GM21367 (cell line): ENCODE measurements around the gene COA7.

Experiments
- ATAC-seq: cut with Tn5 transposase; IDR thresholded peaks from one replicate; pipeline ENCODE4 v1.9.1; 2021; ENCODE audit not compliant: unreplicated experiment

The COA7 gene

DNA sequence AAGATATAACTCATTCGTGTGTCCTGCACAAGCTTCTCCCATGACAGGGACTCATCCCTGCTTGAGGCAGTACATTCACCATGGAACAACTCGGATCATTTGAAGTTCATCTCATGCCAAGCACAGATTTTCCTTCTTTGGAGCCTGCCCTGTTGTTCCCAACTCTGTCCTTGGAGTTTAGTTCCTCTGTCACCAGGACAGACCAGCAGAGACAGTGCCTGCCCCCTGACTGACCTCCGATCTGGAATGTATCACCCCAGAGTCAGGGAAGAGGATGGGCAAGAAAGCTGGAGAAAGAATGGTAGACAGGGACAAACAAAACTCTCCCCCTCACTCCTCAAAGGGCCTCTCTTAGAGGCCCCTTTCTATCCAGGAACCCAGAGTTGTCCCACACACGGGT, 60.2 kb downstream of the COA7 start:
- no peak for ATAC-seq

DNA sequence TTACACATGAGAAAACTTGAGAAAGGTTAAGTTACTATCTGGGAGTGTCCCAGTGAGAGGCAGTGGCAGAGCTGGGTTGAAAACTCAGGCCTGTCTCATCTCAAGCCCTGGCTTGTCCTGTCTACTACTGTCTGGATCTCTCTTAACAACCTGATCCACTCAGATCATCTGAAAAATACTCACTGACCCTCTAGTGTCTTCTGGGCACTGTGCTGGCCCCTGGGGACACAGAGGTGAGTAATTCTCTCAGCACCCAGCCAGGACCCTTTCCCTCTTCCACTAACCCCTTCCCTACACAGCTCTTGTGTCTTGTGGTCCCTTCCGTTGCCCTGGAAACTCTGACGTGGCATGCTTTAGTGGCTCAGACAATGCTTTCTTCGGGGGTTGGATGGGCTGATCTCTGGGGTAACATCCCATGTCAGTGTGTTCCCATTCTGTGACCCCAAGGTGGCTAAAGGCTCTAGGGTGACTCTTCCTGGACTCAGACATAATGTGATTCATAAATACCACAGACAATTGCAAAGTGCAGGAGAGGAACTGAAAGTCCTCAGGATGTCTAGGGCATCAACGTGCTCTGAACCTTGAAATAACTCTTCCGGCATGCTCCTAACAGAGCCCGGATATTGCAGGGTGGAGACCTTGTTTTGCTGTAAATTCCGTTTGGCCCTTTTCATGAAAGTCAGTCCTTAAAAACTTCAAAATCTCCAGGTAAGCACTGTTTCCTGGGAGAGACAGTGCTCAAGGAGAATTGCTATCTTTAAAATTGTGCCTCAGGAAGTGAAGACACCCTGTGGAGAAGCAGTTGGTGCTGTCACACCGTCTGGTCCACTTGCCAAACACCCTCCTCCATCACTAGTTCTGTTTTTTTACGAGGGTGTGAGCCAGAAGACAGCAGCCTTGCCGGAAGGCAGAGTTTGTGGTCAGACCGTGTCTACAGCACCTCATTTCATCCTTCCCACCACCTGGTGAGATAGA, 61.1 kb downstream of the COA7 start:
- peak; percentile 64 for ATAC-seq

GRCh38 chr1:52635321-52636089, 62.6 kb downstream of the COA7 start:
- no peak for ATAC-seq
